ENCODE results near the gene HOXA2. TPM values are rescaled to one million over a fixed set of nuclear protein-coding genes. Genes with fewer than 3 reads are reported as not detected.

The HOXA2 gene
- total RNA-seq, 1 experiment from 2014 or later: not detected

DNA sequence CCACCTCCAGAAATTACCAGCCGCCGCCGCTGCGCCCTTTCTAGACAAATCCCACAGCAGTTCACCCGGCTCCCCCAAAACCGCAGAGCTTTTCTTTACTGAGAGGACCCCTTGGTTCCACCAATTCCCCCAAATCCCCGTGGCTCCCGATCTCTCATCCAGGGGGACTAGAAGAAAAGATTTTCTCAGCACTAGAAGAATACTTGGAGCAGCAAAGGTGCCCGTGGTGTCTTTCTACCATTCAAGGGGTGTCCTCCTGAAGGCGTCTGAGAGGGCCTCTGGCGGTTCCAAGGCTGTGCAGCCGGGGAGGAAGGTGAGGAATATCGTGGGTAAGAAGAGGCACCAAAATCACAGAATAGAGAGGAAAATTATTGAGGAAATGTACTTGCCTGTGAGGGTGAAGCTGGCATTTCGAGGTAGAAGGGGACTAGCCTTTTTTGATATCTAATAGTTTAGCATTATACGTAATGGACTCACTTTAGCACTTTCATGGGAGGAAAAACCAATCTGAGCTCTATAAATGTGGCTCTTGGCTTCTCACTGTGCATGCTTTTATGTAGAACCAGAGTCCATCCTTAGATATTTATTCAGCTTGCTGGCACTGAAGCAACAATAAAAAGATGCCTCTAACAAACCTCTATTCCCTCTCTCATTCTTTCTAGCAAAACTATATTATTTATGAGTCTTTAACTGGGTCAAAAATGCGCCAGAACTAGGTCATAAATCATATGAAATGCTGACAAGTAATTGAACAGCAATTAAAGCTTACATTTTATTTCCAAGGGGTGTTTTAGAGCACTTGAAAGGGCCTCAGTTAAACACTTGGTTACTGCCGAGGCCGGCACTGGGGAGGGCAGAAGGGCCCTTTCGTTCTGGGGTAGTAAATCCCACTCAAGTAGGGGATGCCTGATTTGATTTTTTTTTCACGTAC lies 13.8 kb upstream of the HOXA2 start:
- in situ Hi-C loops (cut with HindIII; ENCODE audit: low sequenced_read_pairs): loop anchor here (5.0 kb wide), 1 partner anchor 259 kb away; no protein-coding TSS in a partner anchor
- no peak for DNase-seq (ENCODE audit: low spot score)

DNA sequence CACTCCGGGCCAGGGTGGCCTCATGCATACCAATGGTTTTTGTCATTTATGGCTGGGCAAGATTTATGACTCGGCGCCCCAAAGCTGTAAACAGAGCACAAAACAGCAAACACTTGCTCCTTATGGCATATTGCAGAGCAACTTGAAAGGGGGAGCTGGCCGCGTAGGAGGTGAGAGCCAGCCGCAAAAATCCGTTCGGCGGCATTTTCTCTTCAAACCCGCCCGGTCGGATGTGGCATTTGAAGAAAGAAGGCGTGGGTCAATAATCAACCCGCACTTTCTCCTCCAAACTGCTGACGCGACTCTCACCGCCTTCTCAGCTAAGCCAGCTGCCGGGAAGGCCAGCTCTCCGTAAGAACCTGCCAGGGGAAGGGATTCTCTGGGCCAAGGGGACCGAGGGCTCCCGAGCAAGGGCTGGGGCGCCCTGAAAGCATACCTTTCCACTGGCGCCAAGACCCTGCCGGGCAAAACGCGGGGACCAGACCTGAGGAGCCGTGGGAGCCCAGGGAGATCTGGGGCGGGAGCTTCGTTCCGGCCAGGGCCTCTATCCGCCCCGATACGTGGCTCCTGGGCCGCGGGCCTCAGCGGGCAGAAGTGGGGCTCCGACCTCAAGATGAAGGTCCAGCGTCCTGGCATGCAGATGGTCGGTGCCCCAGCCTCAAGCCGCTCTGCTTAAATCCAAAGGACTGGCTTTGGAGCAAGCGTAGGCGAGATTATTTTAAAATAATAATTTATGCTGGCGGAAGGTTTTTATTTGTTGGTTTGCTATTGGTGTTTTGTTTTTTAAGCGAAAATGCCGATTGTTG lies 12.9 kb upstream of the HOXA2 start:
- in situ Hi-C loops (cut with HindIII; ENCODE audit: low sequenced_read_pairs): loop anchor here (5.0 kb wide), 1 partner anchor 258 kb away; no protein-coding TSS in a partner anchor
- DNase-seq (ENCODE audit: low spot score): no peak

DNA sequence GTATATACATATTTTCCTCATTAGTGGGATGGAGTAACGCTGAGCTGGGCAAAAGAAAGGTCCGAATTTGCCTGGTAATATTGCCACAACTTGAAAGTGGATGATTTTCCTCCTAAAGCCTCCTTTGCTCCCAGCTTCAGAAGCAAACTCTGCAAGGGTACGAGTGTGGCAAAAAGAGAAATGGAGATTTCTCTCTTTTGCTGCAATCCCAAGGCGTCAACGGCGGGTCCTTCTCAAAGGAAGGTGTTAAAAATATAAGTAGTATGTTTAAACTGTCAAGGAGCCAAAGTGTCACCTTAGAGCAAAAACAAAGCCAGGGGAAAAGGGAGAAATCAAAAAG lies 12.4 kb upstream of the HOXA2 start:
- DNase-seq (ENCODE audit: low spot score): no peak
- in situ Hi-C loops (cut with HindIII; ENCODE audit: low sequenced_read_pairs): loop anchor here (5.0 kb wide), 1 partner anchor 258 kb away; no protein-coding TSS in a partner anchor

DNA sequence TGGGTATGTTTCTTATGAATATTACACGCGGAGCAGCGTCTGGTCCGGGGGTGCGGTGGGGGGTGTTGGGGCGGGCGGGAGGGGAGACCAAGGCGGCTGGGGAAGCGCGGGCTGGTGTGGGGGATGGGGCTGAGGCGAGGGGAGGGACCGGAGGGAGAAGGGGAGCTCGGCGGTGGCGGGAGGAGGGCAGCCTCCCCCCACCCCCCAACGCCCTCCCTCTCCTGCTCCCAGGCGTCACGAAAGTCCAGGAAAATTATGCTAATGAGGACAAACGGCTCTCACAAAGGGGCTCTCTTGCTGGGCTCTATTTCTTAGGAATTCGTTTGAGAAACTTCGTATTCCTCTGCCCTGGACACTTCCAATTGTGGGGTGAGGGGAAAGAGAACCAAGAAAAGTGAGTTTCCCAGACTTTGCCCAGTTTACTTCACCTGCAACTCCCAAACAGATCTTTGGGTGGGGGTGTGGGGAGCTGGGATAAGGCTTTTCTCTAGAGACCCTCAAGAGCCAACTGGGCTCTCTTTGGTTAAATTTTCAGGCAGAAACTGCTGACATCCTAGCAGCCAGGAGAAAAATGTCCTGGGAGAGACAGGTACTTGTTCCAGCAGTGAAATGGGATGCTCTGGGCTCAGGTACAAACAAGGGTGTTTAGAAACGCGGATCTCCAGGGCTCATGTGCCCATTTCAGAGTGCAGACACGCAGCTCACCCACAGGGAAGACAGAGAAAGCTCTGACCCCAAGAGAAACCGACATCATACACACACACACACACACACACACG lies 11.7 kb upstream of the HOXA2 start:
- no peak for DNase-seq (ENCODE audit: low spot score)
- in situ Hi-C loops (cut with HindIII; ENCODE audit: low sequenced_read_pairs): no loop called here

DNA sequence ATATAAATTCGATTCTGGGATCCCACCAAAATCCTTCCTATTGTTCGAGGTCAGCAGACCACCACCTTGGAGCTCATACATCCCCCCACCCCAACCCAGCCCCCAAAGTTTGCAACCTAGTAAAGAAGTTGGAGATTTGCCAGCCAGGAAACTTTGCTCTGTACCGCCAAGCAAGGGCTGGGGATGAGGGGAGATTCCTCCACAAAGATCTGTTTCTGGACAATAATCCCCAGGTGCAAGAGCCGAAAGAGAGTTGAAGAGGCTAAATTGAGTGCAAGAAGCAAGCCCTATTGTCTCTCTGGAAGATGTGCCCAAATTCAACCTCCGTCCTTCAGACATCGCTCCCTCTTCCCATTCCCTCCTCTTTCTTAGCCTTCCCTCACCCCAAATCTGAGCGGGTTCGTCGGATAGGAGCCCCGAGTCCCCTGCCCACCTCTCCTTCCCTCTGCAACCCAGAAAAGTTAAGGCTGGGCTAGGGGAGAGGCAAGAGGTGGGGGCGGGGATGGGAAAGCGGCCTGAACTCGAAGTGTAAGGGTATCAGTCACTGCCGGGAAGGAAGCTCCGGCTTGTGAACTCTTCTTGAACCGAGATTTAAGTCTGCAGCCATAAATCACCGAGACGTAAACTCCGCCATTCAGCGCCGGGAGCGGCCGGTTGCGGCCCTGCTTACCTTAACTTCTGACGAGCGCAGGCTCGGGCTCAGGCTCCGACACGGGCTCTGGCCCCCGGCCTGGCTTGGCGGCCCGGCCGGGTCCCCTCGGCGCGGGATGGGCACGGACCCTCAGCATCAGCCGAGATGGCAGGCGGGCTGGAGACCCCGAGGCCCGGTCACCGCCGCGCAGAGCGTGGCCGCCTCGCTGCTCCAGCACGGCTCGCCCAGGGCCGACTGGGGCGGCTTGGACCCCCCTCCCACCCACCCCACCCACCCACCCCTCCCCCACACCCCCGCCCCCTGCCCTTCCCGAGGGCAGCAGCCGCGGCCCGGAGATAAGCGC lies 10.8 kb upstream of the HOXA2 start:
- no peak for DNase-seq (ENCODE audit: low spot score)
- in situ Hi-C loops (cut with HindIII; ENCODE audit: low sequenced_read_pairs): no loop called here

DNA sequence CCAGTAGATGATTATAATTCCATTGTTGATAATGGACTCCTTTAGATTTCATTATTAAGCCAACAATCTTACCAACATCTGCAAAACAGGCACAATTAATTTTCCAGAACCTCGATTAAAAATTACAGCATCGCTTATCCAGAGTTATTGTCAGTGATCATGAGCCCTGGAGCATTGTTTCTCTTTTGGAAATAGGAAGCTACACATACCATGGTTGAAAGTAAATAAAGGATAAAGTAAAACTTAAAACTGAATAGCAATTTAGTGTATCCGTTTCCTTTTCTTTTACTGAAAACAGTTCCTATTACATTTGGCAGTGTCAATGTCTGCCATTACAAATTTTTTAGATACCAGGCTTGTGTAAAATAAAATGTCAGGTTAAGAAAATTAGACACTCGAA lies 9.9 kb upstream of the HOXA2 start:
- DNase-seq (ENCODE audit: low spot score): no peak
- in situ Hi-C loops (cut with HindIII; ENCODE audit: low sequenced_read_pairs): no loop called here

DNA sequence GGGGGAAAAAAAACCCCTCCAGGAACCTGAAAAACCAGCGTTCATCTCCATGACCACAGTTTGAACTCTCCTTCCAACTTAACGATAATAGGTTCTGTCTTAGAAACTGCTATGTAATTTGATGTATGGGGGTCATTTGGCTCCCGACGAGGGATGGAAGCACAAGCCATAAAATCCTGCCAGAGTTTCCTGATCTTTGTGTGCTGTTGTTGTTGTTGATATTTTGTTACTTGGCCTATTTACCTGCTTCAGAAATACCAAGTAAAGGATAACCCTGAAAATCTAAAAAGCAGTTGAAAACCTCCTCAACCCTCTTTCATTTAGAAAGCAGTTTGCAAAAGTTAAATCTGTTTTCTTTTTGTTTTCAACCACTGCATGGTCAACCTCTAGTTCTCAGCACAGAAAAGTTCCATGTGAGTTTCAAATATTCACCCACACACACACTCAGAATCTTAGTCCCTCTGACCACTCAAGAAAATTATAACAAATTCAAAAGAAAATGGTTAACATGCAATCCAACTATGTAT lies 9.3 kb upstream of the HOXA2 start:
- in situ Hi-C loops (cut with HindIII; ENCODE audit: low sequenced_read_pairs): no loop called here
- DNase-seq (ENCODE audit: low spot score): no peak

DNA sequence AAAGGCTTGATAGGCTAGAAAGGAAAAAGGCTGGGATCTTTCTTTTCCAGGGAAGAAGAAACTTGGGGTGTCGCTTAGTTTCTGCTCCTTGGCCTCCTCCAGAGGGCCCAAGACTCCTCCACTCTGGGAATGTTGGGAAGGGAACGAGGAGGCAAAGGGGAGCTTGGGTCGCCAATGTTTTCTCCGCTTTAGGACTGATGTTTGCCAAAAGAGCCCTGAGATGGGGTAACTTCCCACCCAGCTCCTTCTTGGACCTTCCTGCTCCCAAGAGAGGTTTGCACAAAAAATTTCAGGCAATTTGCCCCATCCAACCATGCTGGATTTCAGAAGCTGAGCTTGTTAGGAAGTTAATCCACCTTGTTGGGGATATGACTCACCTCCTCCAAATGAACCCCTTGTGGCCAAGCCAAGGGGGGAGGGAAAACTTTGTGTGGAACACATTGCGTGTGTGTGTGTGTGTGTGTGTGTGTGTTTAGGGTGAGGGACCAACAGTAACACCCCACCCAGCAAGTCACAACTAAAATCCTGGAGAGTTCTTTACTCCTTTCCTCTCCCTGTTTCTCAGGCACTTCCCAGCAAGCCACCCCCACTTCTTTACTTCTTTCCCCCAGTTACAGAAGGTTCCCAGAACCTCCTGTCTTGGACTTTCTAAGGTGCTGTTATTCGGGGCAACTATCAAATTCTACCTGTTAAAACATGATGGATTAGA lies 8.7 kb upstream of the HOXA2 start:
- DNase-seq (ENCODE audit: low spot score): no peak
- in situ Hi-C loops (cut with HindIII; ENCODE audit: low sequenced_read_pairs): no loop called here

DNA sequence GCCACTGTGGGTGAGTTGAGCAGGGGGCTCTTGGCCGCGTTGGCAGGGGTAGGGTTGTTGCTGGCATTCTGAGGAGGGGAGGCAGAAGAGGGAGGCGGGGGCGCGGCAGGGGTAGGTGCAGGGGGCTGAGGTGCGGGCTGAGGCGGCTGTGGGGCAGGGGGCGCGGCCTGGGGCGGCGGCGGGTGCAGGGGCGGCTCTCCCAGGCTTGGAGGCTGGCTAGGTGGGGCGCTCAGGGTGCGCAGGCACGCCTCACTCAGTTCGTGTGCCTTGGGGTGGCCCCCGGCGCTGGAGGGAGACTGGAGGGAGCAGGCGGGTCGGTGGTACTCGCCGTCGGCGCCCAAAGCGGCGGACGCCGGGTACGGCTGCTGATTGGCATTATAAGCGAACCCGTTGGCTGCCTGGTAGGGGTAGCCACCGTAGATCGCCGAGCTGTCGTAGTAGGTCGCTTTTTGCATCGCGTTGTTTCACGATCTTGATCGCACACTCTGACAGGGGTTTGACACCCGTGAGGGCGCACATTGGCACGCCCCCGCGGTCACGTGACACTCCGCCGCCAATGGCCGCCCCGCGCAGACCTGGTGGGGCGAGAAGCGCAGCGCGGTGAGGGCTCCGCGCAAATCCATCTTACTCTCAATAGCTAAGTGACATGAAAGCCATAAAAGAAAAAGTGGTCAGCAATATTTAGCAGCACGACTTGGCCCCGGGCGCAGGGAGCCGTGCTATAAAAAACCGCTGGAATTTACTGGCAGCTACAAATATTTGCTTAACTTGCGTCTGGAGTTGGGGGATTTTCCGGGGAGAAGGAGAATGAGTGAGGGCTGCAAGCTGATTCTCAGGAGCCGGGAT lies 7.9 kb upstream of the HOXA2 start:
- in situ Hi-C loops (cut with HindIII; ENCODE audit: low sequenced_read_pairs): no loop called here
- no peak for DNase-seq (ENCODE audit: low spot score)

DNA sequence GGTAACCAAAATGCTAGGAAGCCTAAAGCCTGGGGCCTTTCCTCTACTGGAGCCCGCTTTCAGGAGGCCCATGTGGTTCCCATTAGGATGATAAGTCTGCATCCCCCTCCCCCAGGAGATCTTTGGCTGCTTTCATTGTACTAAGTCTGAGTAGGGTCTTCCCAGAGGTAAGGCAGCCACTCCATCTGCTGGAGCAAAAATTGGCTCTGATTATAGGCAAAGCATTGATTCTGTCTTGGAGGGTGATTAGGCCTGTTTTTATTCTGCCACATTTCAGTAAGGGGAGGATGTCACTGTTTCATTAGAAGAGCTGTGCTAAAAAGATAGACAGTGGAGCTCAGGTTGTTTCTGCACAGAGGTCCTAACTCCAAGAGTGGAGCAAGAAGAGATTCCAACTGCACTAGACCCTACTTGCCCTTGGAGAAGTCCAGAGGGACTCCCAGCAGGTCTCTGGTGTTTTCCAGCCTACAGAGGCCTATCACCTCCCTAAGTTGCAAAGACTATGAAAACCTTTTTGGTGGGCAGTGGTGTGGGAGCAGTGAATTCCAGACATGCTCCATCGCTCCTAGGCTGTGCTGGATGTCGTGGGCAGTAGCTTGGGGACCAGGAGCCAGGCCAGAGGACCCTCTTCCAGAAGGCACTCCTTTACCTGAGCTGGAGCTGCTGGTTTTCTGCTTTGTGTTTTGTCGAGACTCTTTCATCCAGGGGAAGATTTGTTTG lies 7.1 kb upstream of the HOXA2 start:
- in situ Hi-C loops (cut with HindIII; ENCODE audit: low sequenced_read_pairs): no loop called here
- DNase-seq (ENCODE audit: low spot score): no peak

DNA sequence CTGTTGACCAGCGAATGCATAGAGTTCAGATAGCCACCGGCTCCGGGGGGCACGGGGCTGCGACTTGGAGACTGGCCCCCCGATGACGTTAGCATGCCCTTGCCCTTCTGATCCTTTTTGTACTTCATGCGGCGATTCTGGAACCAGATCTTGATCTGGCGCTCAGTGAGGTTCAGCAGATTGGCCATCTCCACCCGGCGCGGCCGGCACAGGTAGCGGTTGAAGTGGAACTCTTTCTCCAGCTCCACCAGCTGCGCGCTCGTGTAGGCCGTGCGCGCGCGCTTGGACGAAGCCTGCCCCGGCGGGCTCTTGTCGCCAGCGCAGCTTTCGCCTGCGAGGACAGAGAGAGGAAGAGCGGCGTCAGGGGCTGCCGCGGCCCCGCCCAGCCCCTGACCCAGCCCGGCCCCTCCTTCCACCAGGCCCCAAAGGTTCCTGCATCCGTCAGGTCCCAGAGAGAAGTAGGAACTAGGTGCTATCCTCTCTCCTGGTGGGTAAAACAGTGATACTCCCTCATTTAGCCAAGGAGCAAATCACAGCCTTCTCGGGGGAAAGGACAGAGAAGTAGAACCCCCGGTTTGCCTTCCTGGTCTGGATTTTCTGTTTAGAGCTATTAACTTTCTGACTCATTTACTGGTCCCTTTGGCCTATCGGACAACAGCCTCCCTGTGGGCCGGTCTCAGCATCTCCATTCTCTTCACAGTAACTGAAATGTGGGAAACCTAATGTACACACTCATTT lies 6.1 kb upstream of the HOXA2 start:
- in situ Hi-C loops (cut with HindIII; ENCODE audit: low sequenced_read_pairs): no loop called here

DNA sequence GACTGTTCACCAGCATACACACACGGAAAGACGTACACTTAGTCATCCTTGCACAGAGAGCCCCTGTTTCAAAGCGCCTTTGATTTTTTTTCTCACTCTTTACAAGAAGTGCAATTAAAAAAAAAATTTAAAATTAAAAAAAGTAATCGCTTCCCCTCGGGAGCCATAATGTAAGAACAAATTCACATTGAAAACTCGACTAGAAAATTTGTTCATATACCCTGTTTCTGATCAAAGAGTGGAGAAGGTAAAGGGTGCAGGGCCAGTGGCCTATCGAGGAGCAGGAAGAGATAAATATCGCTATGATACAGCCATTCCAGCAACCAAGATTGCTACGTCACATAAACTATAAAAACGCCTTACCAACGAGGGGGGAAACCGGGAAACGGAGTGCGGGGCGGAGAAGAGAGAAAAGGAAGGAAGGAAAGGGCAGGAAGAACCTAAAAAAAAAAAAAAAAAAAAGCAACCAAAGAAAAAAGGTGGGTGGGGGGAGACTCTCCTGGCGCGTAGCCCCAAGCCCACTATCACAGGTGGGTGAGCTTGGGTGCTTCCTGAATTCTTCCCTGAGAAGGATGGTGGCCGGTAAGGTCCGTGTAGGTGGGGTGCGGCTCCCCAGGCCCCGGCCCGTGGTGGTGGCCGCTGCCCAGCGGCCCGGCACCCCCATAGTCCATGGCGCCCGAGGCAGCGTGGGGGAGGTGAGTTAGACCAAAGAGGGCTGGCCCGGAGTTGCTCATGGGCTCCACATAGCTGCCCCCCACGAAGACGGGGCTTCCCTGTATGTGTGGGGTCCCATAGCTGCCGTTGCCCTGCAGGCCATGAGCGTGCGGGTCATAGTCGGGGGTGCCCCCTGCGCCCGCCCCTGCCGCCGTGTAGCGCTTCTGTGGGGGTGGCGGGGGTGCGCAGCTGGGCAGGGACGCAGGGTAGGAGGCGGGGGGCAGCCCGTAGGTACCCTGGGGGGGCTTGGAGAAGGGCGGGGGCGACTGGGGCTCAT lies 5.2 kb upstream of the HOXA2 start:
- in situ Hi-C loops (cut with HindIII; ENCODE audit: low sequenced_read_pairs): no loop called here
- DNase-seq (ENCODE audit: low spot score): no peak

More for the DNA sequence above, 6.1 kb upstream of the HOXA2 start:
- no peak for DNase-seq (ENCODE audit: low spot score)

DNA sequence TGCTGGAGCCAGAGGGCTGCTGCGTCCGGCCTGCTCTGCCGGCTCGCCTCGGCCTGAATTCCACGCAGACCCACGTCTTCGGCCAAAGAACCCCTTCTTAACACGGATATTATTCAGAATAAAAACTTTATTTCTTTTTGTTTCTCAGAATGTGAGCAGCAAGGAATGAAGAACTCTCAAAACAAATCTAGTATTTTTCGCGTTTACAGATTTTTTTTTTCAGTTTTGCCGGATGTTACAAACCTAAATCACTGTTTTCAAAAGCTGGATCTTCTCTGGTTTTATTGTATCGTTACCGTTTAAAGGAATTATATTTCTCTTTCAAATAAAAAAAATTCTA lies 4.4 kb upstream of the HOXA2 start:
- DNase-seq (ENCODE audit: low spot score): no peak
- in situ Hi-C loops (cut with HindIII; ENCODE audit: low sequenced_read_pairs): no loop called here

DNA sequence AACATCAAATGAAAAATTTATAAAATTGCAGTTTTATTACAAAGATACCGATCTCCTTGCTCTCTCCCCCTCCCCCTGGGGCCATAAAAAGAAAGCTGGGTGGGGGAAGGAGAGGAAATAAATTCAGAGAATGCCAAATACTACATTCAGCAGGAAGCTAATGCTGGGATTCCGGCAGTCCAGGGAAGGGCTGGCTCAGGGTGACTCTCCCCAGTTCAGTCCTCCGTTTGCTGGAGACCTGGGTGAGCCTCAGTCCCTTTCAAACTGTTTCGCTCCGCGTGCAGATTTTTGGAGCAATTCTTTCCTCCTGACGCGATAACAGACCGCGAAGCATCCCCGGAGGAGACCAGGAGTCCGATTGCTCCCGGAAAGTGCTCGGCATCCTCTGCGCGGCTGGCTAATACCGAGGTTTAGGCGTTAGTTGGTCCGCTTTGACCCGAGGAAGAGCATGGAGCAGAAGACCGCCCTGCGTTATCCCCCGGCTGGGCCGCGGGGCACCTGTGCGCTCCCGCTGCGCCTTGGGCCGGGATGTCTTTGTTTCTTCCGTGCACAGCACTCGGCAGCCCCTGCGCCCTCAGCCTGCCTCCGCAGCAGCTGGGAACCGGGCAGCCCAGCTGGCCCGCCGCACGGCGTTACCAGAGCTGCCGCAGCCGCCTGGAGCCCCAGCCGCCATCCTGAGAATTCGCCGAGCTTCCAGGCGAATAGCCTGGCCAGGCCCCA lies 3.9 kb upstream of the HOXA2 start:
- in situ Hi-C loops (cut with HindIII; ENCODE audit: low sequenced_read_pairs): no loop called here

More for the DNA sequence above, 3.9 kb upstream of the HOXA2 start:
- DNase-seq (ENCODE audit: low spot score): no peak
